GM21526 (cell line): ENCODE measurements around the gene CORO2B.

ENCODE experiments used
- ATAC-seq: cut with Tn5 transposase; IDR thresholded peaks from one replicate; pipeline ENCODE4 v1.9.1; 2021; ENCODE audit warnings: moderate library complexity; ENCODE audit not compliant: unreplicated experiment, low FRiP score

The CORO2B gene

DNA sequence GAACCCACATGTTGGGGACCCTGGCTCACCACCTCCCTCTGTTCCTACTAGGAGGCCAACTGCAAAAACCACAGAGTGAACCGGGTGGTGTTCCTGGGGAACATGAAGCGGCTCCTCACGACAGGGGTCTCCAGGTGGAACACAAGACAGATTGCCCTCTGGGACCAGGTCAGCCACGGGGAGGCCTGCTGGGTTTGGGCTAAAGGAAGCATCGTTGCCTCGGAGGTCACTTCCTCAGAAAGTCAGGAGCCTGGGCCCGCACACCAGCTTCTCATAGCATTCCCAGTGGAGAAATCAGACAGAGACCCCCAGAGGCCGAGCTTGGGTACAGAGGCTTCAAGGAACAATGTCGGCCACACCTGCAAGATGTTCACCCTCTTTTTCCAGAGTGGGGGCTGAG is 135.1 kb downstream of the CORO2B start:
- ATAC-seq, result no peak

DNA sequence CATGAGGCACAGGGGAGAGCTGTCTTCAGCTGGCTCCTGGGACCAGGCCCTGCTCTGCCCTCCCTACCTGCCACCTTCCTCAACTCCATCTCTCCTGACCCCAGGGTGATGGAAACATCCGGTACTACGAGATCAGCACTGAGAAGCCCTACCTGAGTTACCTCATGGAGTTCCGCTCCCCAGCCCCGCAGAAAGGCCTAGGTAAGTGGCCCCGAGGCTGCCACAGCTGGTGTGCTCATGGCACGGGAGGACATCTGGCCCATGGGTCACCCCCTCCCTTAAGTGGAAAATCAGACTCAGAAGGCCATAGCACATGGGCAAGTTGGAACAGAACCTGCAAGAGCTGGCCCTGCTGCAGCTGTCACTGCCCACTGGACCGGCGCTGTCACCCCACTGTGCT is 136.3 kb downstream of the CORO2B start:
- ATAC-seq, result no peak

DNA sequence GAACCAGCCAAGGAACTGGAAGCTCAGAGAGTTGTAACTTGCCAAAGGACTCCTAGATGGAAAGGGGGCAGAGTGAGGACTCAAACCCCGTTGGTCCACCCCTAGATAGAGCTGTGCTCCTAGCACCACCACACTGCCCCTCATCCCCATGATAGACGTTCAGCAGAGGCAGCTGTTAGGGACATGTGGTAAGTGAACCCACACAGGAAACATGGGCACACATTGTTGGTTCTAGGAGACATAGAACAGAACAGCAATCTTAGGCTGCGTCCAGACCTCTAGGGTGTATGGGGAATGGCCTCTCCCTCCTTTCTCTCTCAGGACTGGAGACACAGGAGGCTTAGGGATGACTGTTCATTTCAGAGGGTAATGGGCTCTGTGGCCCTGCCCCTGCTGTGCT is 139.2 kb downstream of the CORO2B start:
- ATAC-seq, result no peak

DNA sequence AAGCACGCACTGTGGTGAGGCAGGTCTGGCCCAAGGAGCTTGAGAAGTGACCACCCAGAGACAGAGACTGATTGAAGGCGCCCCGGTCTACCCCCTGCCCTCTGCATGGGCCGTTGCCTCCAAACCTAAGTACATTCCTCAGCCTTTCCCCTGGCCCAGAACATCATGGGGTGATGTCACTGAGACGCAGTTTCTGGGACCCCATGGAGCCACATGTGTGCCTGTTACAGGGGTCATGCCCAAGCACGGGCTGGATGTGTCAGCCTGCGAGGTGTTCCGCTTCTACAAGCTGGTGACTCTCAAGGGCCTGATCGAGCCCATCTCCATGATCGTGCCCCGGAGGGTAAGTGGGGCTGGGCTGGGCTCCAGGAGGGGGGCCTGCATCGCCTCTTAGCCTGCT is 139.7 kb downstream of the CORO2B start:
- no peak for ATAC-seq

DNA sequence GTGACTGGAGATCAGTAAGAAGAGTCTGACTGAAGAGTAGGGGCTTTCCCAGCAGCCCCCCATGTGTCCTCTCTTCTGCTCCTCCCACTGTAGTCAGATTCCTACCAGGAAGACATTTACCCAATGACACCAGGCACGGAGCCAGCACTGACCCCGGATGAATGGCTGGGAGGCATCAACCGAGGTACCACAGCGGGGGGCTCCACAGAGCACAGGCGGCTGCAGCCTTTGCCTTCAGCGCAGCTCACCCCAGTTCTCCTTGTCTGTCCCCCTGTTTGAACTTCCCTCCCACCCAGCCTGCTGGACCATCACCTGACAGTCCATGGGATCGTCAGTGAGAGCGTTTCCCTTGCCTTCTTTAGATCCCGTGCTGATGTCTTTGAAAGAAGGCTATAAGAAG is 140.3 kb downstream of the CORO2B start:
- no peak for ATAC-seq

DNA sequence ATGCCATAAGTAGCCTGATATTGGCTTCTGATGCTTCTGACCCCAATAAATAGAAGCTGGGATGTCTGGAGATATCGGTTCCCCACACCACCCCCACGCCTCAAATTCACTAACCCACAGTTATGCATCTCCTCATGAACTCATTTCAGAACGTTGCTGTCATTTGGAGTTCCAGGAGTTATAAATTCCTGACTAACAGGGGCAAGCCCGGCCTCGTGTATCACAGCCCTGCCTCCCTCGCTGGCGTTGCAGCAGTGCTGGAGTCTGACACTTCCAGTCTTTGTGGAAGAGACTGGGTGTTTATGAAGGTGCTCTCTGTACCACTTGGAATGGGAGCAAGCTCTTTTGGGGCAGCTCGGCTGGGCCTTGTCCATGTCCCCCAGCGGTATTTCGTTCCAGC is 140.9 kb downstream of the CORO2B start:
- ATAC-seq, result no peak

DNA sequence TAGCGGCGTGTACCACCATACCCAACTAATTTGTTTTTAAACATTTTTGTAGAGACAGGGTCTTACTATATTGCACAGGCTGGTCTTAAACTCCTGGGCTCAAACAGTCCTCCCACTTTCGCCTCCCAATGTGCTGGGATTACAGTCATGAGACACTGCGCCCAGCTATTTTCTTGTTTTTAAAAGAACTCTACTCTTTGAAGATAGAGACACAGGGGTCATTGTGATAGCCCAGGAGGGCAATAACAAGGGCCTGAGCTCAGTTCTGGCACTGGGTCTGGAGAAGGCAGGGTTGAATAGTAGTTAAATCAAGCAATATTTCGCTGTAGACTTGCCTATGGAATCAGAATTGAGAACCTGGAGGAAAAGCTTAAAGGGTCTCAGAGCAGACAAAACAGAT is 143.1 kb downstream of the CORO2B start:
- no peak for ATAC-seq

DNA sequence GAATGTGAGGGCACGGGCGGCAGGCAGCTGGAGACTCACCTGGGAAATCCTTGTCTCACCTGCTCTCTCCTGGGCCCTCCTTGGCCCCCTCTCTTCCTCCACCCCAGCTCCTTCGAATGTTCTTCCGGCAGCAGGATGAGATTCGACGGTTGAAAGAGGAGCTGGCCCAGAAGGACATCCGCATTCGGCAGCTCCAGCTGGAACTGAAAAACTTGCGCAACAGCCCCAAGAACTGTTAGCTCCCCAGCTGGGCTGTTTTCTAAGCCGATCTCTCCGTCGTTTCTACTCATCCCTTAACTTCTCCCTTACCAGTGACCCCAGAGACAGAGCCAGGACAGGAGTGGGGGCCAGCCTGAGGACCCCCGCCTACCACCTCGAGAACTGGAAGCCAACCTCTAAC is 146.9 kb downstream of the CORO2B start:
- no peak for ATAC-seq

DNA sequence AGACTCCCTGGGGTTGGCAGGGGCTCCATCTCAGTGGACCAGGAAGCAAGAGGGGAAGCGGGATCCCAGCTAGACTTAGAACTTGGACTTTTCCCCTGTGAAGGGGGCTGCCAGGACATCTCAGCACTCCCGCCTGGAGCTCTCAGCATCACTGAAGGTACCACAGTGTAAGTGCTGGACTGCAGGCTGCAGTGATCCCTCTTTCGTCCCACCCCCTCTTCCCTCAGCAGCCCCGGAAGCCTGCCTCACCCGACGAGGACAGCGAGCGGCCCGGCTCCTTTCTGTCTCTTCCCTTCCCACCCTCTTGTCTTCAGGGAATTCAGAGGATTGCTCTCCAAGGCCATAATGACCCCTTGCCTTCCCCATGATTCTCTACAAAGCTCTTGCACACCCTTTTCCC is 147.5 kb downstream of the CORO2B start:
- no peak for ATAC-seq

DNA sequence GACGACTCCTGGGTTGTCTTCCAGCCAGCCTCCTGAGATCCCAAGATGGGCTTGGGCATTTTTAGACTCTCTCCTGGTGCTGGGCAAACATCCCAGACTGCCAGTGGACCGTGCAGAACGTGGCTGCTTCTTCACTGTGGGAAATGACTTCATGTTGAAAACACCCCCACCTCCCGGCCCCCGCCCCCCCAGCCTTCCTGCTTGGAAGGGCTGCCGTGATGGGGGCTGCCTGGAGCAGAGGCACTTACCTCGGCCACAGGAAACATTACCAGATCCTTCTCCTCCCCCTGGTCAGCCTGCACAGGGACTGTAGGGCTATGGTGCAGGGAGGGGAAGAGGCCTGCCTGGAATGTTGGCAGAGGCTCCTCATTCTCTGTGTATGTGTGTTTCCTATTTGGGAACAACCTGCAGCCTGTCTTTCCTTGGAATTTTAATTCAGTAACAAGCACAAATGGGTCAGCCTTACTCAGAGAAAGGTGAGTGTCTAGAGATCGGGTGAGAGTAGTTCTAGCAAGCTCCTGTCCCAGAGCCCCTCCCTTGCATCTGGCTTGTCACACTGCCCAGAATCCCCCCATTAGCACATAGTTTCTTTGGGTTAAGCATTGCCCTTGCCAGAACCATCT is 151.1 kb downstream of the CORO2B start:
- no peak for ATAC-seq

DNA sequence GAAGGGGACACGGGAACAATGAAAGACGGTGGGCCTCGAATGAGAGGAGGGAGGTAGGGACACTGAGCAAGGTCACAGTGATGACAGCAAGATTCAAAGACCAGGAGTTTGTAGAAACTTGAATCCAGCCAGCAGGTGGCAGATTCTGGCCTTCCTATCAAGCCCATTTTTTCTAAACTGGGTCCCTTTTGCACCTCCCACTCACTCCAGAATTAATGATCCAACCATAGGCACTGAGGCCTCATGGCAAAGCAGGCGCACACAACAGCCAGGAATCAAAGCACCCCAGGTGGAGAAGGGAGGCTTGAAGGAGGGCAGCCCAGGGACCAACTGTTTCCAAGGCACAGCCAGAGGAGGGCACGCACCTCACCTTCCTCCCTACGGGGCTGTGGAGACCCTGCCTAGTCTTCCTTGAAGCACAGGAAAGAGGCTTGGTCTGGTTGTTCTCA is 151.7 kb downstream of the CORO2B start:
- ATAC-seq, result no peak

DNA sequence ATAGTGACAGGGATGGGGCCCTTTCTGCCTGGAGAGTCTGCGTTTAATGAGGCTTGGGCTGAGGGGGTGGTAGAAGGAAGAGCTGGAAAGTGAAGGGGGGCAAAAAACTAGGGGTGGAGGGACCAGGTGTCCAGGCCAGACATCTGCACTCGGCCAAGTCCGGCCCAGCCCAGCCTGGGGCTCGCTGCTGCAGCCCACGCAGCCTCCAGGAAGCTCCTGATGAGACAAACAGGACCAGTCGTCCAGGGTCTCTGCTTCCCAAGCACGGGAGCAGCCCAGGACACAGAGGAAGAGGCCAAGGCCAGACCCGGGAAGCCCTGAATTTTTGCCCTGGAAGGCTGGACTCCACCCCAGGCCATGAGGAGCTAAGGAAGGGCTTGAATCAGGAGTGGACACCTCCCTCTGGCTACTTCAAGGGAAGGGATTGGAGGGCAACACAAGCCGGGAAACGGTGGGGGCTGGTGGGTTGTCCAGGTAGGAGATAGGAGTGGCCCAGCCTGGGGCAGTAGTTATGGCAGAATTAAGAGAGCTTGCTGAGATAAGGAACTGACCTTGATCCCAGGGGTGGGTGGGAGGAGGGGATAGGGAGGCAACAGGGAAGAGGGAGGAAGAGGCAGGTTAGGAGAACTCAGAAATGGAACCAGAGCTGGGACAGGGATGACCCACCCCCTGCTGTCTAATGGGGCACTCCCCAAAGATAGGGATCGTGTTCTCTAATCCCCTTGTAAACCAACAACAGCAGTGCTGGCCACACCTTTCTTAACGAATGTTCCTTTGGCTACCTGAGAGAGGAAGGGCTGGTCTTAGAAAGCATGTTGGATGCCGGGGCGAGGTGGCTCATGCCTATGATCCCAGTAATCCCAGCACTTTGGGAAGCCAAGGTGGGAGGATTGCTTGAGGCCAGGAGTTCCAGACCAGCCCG is 152.4 kb downstream of the CORO2B start:
- ATAC-seq, result no peak

DNA sequence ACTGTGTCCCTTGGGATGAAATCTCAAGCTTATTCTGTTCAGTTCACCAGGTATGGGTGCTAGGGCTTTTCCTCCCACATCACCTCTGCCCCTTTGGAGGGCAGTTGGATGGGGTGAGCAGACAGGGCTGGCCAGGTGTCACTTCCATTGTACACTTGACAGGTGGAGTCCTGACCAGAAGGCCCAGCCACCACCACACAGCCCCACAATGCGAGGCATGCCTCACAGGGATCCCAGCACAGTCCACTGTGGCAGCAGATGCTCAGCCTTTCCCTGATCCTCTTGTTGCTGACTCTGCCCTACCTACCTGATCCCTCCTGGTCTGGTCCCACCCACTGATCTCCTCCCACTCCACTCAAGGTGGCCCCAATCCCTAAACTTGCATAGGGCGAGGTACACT is 153.7 kb downstream of the CORO2B start:
- ATAC-seq, result no peak

DNA sequence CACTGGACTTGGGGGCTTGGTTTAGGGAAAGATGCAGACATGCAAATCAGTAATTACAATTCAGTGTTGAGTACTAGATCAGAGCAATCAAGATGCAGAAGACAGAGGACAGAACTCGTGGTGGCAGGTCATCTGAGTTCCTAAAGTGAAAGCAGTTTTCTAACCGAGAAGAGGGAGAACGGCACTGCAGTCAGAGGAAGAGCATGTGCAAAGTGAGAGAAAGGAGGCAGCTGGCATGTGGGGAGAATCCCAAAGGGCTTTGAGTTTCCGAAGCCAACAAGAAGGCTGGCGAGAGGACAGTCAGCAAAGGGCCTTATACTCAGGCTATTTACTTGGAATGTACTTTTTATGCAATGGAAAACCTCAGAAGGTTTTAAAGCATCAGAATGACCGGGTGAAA is 154.9 kb downstream of the CORO2B start:
- ATAC-seq, result no peak

DNA sequence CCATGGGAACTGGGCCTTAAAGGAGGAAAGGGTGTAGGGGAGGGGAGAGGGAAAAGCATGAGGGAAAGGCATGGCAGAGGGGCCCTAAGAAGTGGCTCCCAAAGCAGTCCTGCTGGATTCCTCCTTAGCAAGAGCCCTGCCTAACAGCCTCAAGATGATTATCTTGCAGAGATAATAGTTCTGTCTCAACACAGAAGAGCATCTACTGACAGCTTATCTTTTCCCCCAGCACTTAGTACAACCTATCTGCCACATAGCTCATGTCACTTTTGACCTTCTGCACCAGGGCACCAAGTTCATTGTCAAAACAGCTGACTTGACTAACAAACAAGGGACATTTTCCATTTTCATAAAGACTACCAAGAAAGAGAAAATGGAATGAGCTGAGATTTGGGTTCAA is 155.6 kb downstream of the CORO2B start:
- ATAC-seq, result no peak

DNA sequence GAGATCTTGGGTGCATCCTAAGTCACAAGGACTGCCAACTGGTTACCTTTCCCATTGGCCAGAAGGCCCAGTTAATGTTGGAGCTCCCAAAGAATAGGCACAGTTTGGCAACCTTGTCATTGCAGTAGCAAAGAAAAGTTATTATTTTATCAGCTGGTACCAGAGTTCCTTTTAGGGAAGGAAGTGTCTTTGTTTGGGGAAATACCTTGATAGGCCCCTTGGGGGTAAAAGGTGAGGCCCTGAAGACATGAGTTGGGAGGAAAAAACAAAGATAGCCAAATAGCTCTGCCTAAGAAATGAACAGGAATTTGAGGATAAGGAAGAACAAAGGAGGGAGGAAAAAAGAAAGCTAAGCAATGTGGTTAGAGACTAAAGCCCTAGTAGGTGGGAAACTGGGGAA is 156.1 kb downstream of the CORO2B start:
- ATAC-seq, result no peak

DNA sequence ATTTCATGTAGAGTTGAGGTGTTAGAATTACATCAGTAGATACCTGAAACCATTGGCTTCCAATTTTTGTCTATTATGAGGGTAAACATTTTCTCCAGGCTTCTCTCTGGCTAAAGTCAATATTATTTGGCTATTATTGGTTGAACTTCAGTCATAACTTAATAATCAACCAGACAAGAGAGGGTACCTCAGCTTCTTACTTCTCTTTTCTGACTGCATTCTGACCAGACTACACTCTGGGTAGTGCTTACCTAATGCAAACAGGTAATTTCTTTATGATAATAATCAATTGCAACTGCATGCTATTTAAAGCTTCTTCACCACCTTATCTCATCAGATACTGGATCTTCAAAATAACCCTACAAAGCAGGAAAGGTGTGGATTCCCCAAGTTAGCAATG is 156.8 kb downstream of the CORO2B start:
- no peak for ATAC-seq

DNA sequence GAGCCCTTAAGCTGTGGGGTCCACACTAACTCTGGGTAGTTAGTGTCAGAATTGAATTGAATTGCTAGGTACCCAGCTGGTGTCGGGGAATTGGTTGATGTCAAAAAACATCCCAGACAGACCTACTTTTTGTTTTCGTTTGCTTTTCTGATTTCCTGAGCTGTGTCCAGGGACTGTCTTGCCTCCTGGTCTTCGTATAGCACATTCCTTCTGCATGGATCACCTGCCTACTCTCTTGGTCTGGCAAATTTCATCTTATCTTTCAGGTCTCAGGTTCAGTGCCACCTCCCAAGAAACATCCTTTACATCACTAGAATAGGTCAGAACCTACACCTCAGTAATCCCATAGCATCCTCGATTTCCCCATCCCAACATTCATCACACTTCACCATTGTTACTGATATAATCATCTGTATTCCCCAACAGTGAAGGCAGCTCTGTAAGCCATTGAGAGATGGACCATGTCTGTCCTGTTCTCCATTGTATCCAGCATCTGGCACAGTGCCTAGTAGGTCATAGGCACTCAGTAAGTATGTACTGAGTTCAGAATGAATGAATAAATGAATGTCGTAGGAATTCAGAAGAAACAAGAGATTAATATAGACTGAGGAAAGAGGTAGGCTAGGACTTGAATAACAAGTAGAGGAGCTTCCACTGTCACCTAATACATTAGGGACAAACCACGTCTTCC is 160.7 kb downstream of the CORO2B start:
- no peak for ATAC-seq

DNA sequence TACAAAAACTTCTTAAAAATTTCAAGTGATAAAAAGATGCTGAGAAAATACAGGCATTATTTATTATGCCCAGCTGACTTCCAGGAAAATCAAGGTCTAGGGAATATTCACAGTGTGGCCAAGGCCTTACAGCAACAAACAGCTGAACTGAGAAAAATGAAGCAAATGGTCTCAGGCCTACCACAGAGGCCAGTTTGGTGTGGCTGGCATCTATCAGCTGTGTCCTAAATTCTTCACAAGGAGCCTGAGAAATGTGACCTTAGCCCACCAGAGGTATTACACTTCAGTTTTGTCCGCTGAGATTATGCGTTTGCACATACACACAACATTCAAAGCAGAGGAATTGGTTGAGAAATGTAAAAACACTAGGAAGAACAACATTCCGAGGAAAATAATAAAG is 164.5 kb downstream of the CORO2B start:
- ATAC-seq, result no peak

DNA sequence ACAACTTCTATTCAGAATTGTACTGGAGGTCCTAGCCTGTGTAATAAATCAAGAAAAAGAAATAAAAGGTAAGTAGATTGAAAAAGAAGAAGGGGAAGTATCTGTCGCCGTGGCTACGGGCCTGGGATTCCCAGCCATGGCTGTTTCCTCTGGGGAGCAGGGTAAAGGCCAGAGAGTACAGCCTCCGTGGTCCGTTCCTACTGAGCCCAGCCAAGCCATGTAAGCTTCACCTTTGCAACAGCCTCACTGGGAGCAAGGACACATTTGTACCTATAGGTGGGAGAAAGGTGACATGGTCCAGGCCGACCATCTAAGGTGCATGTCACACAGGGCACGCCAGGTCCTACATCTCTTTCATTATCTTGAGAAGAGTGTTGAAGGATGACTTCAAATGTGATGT is 170.6 kb downstream of the CORO2B start:
- no peak for ATAC-seq

DNA sequence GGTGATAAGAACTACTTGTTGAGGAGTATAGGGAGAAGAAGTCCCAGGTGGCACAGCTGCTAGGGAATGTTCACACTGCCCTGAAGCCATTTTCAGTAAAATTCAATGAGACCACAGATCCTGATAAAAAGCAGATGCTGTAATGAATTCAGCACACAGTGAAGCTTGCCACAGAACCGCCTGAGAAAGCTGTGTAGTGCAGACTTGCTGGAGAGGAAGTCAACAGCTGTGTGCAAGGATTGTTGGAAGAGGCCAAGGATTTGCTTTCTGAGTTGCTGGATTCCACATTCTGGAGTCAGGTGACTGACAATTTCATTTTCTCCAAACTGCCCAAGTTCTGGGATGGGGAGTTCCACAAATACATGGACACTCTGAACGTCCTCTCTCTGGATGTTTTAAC is 171.0 kb downstream of the CORO2B start:
- no peak for ATAC-seq

DNA sequence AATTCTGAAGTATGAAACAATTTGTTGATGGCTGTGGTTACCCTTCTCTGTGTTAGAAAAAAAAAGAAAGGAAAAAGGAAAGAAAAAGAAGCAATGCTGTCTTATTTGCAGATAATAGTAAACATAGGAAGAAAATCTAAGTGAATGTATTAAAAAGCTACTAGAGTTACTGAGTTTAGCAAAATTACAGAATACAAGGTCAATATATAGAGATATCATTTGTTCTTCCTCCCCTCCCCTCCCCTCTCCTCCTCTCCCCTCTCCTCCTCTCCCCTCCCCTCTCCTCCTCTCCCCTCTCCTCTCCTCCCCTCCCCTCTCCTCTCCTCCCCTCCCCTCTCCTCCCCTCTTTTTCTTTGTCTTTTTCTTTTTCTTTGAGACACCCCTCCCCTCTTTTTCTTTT is 172.8 kb downstream of the CORO2B start:
- ATAC-seq, result no peak
